ENCODE data around the gene SASH1.

Gene SASH1

GRCh38 chr6:148364056-148364824 is 21.6 kb downstream of the SASH1 start:
- Histone ChIP-seq H3K4me2 (ENCODE audit: low read length) (no peak overlapping the region), H3K4me3 (ENCODE audit: low read length) (no peak overlapping the region), H3K9me2 (replicated peaks; ENCODE audit: control insufficient read depth, low read length) (no peaks in the 10 kb centered on the region), H3K36me3 (ENCODE audit: control insufficient read depth, low read length) (no peaks in the 10 kb centered on the region), H3K79me2 (ENCODE audit: control insufficient read depth, low read length) (no peaks in the 10 kb centered on the region), H3F3A (ENCODE audit: control insufficient read depth, insufficient read depth) (no peaks in the 10 kb centered on the region), H3K4me1 (ENCODE audit: control insufficient read depth, low read length) (no peaks in the 10 kb centered on the region), H3K27me3 (ENCODE audit: control insufficient read depth, low read length) (no peaks in the 10 kb centered on the region), H3K9me3 (ENCODE audit: control insufficient read depth, insufficient read depth, low read length) (no peaks in the 10 kb centered on the region), H4K20me1 (ENCODE audit: control insufficient read depth, insufficient read depth, low read depth, low read length) (no peaks in the 10 kb centered on the region; the same call in 1 of the 2 replicates), H3K27ac (ENCODE audit: low read depth, low read length) (no peak overlapping the region)
- TF ChIP-seq CTCF (IDR thresholded peaks at IDR 0.05; ENCODE audit: low read depth, low read length, poor library complexity, severe bottlenecking) (no peak), EZH2phosphoT487 (IDR thresholded peaks at IDR 0.05; ENCODE audit: borderline replicate concordance, low read length) (no peak)

GRCh38 chr6:148365041-148365440 is 22.4 kb downstream of the SASH1 start:
- Histone ChIP-seq H3K27ac (ENCODE audit: low read depth, low read length) (no peak overlapping the region), H3K27me3 (ENCODE audit: control insufficient read depth, low read length) (no peaks in the 10 kb centered on the region), H3F3A (ENCODE audit: control insufficient read depth, insufficient read depth) (no peaks in the 10 kb centered on the region), H3K4me1 (ENCODE audit: control insufficient read depth, low read length) (no peaks in the 10 kb centered on the region), H3K36me3 (ENCODE audit: control insufficient read depth, low read length) (no peaks in the 10 kb centered on the region), H3K4me2 (ENCODE audit: low read length) (no peak overlapping the region), H3K9me2 (replicated peaks; ENCODE audit: control insufficient read depth, low read length) (no peaks in the 10 kb centered on the region), H3K79me2 (ENCODE audit: control insufficient read depth, low read length) (no peaks in the 10 kb centered on the region), H4K20me1 (ENCODE audit: control insufficient read depth, insufficient read depth, low read depth, low read length) (no peaks in the 10 kb centered on the region; the same call in 1 of the 2 replicates), H3K9me3 (ENCODE audit: control insufficient read depth, insufficient read depth, low read length) (no peaks in the 10 kb centered on the region), H3K4me3 (ENCODE audit: low read length) (no peak overlapping the region)
- TF ChIP-seq EZH2phosphoT487 (IDR thresholded peaks at IDR 0.05; ENCODE audit: borderline replicate concordance, low read length), result no peak

GRCh38 chr6:148367411-148368024 is 24.9 kb downstream of the SASH1 start:
- Histone ChIP-seq H3K9me2 (replicated peaks; ENCODE audit: control insufficient read depth, low read length) (no peaks in the 10 kb centered on the region), H3K27ac (ENCODE audit: low read depth, low read length) (no peak overlapping the region), H3K4me1 (ENCODE audit: control insufficient read depth, low read length) (no peaks in the 10 kb centered on the region), H3K4me2 (ENCODE audit: low read length) (no peak overlapping the region), H3K4me3 (ENCODE audit: low read length) (no peak overlapping the region), H3F3A (ENCODE audit: control insufficient read depth, insufficient read depth) (no peaks in the 10 kb centered on the region), H4K20me1 (ENCODE audit: control insufficient read depth, insufficient read depth, low read depth, low read length) (no peaks in the 10 kb centered on the region; the same call in 1 of the 2 replicates), H3K79me2 (ENCODE audit: control insufficient read depth, low read length) (no peaks in the 10 kb centered on the region), H3K36me3 (ENCODE audit: control insufficient read depth, low read length) (no peaks in the 10 kb centered on the region), H3K9me3 (ENCODE audit: control insufficient read depth, insufficient read depth, low read length) (no peaks in the 10 kb centered on the region), H3K27me3 (ENCODE audit: control insufficient read depth, low read length) (no peaks in the 10 kb centered on the region)
- TF ChIP-seq EZH2phosphoT487 (IDR thresholded peaks at IDR 0.05; ENCODE audit: borderline replicate concordance, low read length) (no peak), CTCF (IDR thresholded peaks at IDR 0.05; ENCODE audit: low read depth, low read length, poor library complexity, severe bottlenecking) (no peak)

GRCh38 chr6:148370176-148370575 is 27.5 kb downstream of the SASH1 start:
- H3K27ac ChIP-seq (ENCODE audit: low read depth, low read length), result no peak overlapping the region
- no peak for TF ChIP-seq EZH2phosphoT487 (IDR thresholded peaks at IDR 0.05; ENCODE audit: borderline replicate concordance, low read length)
- TF ChIP-seq CTCF (IDR thresholded peaks at IDR 0.05; ENCODE audit: low read depth, low read length, poor library complexity, severe bottlenecking), result no peak
- H3K9me2 ChIP-seq (replicated peaks; ENCODE audit: control insufficient read depth, low read length), result no peaks in the 10 kb centered on the region
- H3K4me2 ChIP-seq (ENCODE audit: low read length), result no peak overlapping the region
- H3K27me3 ChIP-seq (ENCODE audit: control insufficient read depth, low read length), result no peaks in the 10 kb centered on the region
- H3K4me1 ChIP-seq (ENCODE audit: control insufficient read depth, low read length), result no peaks in the 10 kb centered on the region
- H3F3A ChIP-seq (ENCODE audit: control insufficient read depth, insufficient read depth), result no peaks in the 10 kb centered on the region
- H3K9me3 ChIP-seq (ENCODE audit: control insufficient read depth, insufficient read depth, low read length), result no peaks in the 10 kb centered on the region
- no peaks in the 10 kb centered on the region for H3K79me2 ChIP-seq (ENCODE audit: control insufficient read depth, low read length)
- H3K4me3 ChIP-seq (ENCODE audit: low read length), result no peak overlapping the region
- H4K20me1 ChIP-seq (ENCODE audit: control insufficient read depth, insufficient read depth, low read depth, low read length), result no peaks in the 10 kb centered on the region
- no peaks in the 10 kb centered on the region for H3K36me3 ChIP-seq (ENCODE audit: control insufficient read depth, low read length)

Data from DOHH2 (cell line).